Mucosa of stomach (tissue), 1 donor: ENCODE results near the gene NPEPL1.

Experiments used
- H3K27me3 ChIP-seq: one replicate; pipeline ENCODE4 v1.7.0; 2013; ENCODE audit warnings: mild to moderate bottlenecking, low read length; ENCODE audit not compliant: control insufficient read depth, insufficient read depth
- H3K36me3 ChIP-seq: one replicate; pipeline ENCODE4 v1.7.0; 2013; ENCODE audit warnings: low read length; ENCODE audit not compliant: control insufficient read depth, insufficient read depth
- H3K4me1 ChIP-seq: one replicate; pipeline ENCODE4 v1.7.0; 2013; ENCODE audit warnings: mild to moderate bottlenecking, low read length; ENCODE audit not compliant: control insufficient read depth, insufficient read depth
- H3K4me3 ChIP-seq: one replicate; pipeline ENCODE4 v1.7.0; 2013; ENCODE audit warnings: low read length
- H3K9ac ChIP-seq: one replicate; pipeline ENCODE4 v1.7.0; 2013; ENCODE audit warnings: mild to moderate bottlenecking, low read length, moderate library complexity
- H3K9me3 ChIP-seq: one replicate; pipeline ENCODE4 v1.7.0; 2013; ENCODE audit warnings: mild to moderate bottlenecking, low read length, moderate library complexity; ENCODE audit not compliant: control insufficient read depth
- donor health status: Pancreatic carcinoma.

NPEPL1 gene

GRCh38 chr20:58691773-58692578, 624 bp upstream of the NPEPL1 start:
- Histone ChIP-seq H3K27me3 (no peaks in the 10 kb centered on the region), H3K36me3 (no peaks in the 10 kb centered on the region), H3K4me1 (peaks cover 16% of the 10 kb centered on the region)

GRCh38 chr20:58693226-58694006, 816 bp downstream of the NPEPL1 start:
- H3K27me3 ChIP-seq: no peaks in the 10 kb centered on the region

More at GRCh38 chr20:58691773-58692578, 624 bp upstream of the NPEPL1 start:
- no peaks in the 10 kb centered on the region for H3K9me3 ChIP-seq
- H3K9ac ChIP-seq: peak overlapping the region; percentile 64
- H3K4me3 ChIP-seq: no peak overlapping the region

GRCh38 chr20:58694241-58695083, 1.9 kb downstream of the NPEPL1 start:
- no peaks in the 10 kb centered on the region for H3K27me3 ChIP-seq
- no peak overlapping the region for H3K9ac ChIP-seq
- H3K36me3 ChIP-seq: no peaks in the 10 kb centered on the region
- peaks cover 16% of the 10 kb centered on the region for H3K4me1 ChIP-seq
- H3K4me3 ChIP-seq: no peak overlapping the region
- H3K9me3 ChIP-seq: no peaks in the 10 kb centered on the region

More at GRCh38 chr20:58693226-58694006, 816 bp downstream of the NPEPL1 start:
- Histone ChIP-seq H3K4me1 (peaks cover 16% of the 10 kb centered on the region), H3K4me3 (peak overlapping the region; percentile 40), H3K9me3 (no peaks in the 10 kb centered on the region), H3K9ac (peak overlapping the region; percentile 69), H3K36me3 (no peaks in the 10 kb centered on the region)

GRCh38 chr20:58695084-58695722, 2.6 kb downstream of the NPEPL1 start:
- Histone ChIP-seq H3K4me3 (no peak overlapping the region), H3K36me3 (no peaks in the 10 kb centered on the region), H3K9ac (no peak overlapping the region)

GRCh38 chr20:58695895-58696375, 3.3 kb downstream of the NPEPL1 start:
- Histone ChIP-seq H3K4me3 (no peak overlapping the region), H3K36me3 (no peaks in the 10 kb centered on the region), H3K9ac (no peak overlapping the region), H3K27me3 (no peaks in the 10 kb centered on the region), H3K9me3 (no peaks in the 10 kb centered on the region), H3K4me1 (peaks cover 16% of the 10 kb centered on the region)

More at GRCh38 chr20:58695084-58695722, 2.6 kb downstream of the NPEPL1 start:
- Histone ChIP-seq H3K27me3 (no peaks in the 10 kb centered on the region), H3K9me3 (no peaks in the 10 kb centered on the region), H3K4me1 (peaks cover 16% of the 10 kb centered on the region)

GRCh38 chr20:58696411-58696961, 3.9 kb downstream of the NPEPL1 start:
- Histone ChIP-seq H3K27me3 (no peaks in the 10 kb centered on the region), H3K9me3 (no peaks in the 10 kb centered on the region), H3K36me3 (no peaks in the 10 kb centered on the region), H3K4me1 (peaks cover 16% of the 10 kb centered on the region), H3K9ac (no peak overlapping the region), H3K4me3 (no peak overlapping the region)

DNA sequence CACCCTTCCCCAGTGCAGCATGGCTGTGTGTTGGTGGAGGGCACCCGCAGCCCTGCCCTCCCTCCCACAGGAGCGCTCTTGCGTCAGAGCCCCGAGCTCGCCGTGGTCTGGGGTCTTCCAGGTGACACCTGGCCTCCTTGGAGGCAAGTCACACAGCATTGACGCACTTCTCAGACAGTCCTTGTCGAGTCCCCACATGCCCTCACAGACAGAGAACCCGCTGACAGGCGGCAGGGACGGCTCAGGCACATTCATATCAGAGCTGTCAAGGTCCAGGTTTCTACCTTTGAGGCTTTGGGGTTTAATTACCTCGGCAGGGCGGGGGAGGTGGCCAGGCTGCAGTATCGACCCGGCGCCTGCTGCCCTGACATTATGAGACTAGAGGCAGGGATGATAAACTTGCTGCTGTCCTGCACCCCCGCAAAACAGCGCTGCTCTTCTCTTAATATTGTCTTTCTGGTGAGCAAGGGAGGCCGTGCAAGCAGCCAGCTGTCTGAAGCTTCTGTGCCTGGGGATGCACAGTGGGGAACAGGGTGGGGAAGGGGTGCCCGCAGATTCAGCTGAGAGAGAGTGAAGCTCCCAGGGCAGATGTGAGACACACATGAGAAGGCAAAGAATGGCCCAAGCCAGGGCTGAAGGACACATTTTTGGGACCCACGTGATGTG, 4.7 kb downstream of the NPEPL1 start:
- Histone ChIP-seq H3K4me1 (peaks cover 10% of the 10 kb centered on the region), H3K27me3 (no peaks in the 10 kb centered on the region), H3K9me3 (no peaks in the 10 kb centered on the region), H3K9ac (no peak overlapping the region), H3K4me3 (no peak overlapping the region), H3K36me3 (no peaks in the 10 kb centered on the region)

- no peaks in the 10 kb centered on the region for H3K36me3 ChIP-seq
- no peak overlapping the region for H3K9ac ChIP-seq
- H3K9me3 ChIP-seq: no peaks in the 10 kb centered on the region
- H3K27me3 ChIP-seq: no peaks in the 10 kb centered on the region
- H3K4me3 ChIP-seq: no peak overlapping the region
- H3K4me1 ChIP-seq: peaks cover 9% of the 10 kb centered on the region
Measured at GRCh38 chr20:58697867-58698703, 5.5 kb downstream of the NPEPL1 start.

DNA sequence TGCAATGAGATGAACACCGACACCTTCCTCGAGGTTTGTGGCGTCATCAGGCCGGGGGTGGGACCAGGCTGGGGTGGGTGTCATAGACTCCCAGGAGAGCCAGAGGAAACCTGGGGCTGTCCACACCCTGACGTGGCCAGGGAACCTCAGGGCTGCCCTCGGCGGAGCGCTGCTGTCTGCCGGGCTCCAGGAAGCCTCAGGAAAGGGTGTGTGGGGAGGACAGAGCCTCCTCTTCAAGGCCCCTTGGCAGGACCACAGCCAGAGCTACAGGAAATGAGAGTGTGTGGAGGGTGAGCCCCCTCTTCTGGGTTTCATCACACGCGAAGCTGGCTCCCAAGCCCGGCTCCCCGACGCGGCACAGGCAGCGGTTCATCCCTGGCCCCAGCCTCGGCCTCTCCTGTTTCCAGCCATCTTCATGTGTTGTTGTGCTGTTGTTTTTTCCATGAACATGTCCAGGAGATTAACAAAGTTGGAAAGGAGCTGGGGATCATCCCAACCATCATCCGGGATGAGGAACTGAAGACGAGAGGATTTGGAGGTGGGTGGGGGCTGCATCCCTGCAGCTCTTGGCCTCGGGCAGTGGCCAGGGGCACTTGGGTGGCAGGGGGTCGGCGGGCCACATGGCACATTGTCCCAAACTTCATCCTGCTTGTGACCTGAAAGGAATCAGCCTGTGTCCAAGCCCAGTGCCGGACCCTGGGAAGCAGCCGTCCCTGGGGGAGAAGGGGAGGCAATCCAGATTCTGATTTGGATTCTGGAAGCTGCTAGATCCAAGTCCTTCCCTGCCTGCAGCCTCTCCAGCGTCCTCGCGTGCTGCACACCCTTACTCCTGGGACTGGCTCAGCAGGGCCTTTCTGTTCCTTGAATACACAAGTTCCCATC, 6.4 kb downstream of the NPEPL1 start:
- H3K4me1 ChIP-seq: peaks cover under 1% of the 10 kb centered on the region
- H3K9me3 ChIP-seq: no peaks in the 10 kb centered on the region
- H3K27me3 ChIP-seq: no peaks in the 10 kb centered on the region
- no peak overlapping the region for H3K9ac ChIP-seq
- no peaks in the 10 kb centered on the region for H3K36me3 ChIP-seq
- H3K4me3 ChIP-seq: no peak overlapping the region
